GM10847 (cell line): ENCODE data around the gene LRP1B.

Experiments
- POLR2A ChIP-seq: IDR thresholded peaks from 2 replicates; pipeline ENCODE4 v1.6.1; 2011; ENCODE audit not compliant: insufficient read length; ENCODE audit errors: extremely low read depth

LRP1B gene

GRCh38 chr2:140873915-140874531, 1256.8 kb downstream of the LRP1B start:
- TF ChIP-seq POLR2A, result no peak

- no peak for TF ChIP-seq POLR2A
These were observed 1260.9 kb downstream of the LRP1B start for GRCh38 chr2:140869925-140870324.

- no peak for TF ChIP-seq POLR2A
These were observed 1261.7 kb downstream of the LRP1B start for GRCh38 chr2:140869107-140869506.

- no peak for TF ChIP-seq POLR2A
These were observed 1265.0 kb downstream of the LRP1B start for GRCh38 chr2:140865837-140866236.

DNA sequence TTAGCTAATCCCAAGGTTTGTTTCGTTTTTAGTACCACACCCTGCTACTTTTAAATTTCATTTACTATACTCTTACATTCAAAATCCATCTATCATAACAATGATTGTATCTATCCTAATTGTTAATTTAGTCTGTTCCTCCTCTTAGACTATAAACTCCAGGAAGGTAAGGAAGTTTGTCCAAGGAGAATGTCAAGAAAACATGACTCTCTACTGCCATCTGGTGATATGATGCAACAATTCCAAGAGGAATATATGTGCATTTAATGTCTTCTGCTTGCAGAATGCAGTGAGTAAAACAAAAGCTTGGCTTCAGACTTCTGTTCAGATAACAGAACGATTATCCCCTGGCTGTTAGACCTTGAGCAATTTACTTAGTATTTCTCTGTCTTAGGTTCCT, 1267.1 kb downstream of the LRP1B start:
- no peak for TF ChIP-seq POLR2A

- no peak for TF ChIP-seq POLR2A
These were observed 1268.6 kb downstream of the LRP1B start for GRCh38 chr2:140862181-140862580.

GRCh38 chr2:140861666-140862065, 1269.2 kb downstream of the LRP1B start:
- TF ChIP-seq POLR2A, result no peak

- no peak for TF ChIP-seq POLR2A
These were observed 1275.3 kb downstream of the LRP1B start for GRCh38 chr2:140855471-140855870.

DNA sequence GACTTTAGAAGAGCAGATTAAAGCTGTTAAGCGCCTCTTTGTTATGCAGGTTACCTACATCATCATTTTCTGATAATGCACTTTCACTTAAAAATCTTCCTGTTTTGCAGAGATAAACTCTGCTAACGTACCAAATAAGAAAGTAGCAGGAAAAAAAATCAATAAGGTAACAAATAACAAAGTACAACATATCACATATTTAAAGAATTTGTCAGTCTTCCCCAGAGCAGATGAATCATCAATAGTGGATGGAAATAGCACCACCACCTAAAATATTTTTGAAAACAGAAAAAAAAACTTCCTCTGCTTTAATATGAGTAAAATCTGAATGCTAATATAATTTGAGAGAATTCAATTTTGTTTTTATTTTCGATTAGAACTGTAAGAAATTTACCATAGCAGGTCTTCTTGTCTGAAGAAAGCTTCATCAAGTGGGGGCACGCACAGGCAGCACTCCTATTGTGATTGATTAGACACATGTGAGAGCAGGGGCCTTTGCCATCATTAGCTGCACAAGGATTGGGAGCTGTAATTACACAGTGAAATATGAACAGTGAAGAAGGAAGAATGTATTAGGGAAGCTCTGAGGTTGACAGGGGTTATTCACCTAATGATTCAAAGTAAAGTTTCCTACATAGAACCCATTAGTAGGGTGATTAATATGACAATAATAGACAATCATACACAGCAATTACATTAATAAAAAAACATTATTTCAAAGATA, 1279.4 kb downstream of the LRP1B start:
- no peak for TF ChIP-seq POLR2A

- TF ChIP-seq POLR2A, result no peak
These were observed 1287.6 kb downstream of the LRP1B start for GRCh38 chr2:140843186-140843585.

- TF ChIP-seq POLR2A, result no peak
These were observed 1288.7 kb downstream of the LRP1B start for GRCh38 chr2:140842110-140842509.

GRCh38 chr2:140841141-140841540, 1289.7 kb downstream of the LRP1B start:
- no peak for TF ChIP-seq POLR2A

GRCh38 chr2:140836826-140837225, 1294.0 kb downstream of the LRP1B start:
- no peak for TF ChIP-seq POLR2A

DNA sequence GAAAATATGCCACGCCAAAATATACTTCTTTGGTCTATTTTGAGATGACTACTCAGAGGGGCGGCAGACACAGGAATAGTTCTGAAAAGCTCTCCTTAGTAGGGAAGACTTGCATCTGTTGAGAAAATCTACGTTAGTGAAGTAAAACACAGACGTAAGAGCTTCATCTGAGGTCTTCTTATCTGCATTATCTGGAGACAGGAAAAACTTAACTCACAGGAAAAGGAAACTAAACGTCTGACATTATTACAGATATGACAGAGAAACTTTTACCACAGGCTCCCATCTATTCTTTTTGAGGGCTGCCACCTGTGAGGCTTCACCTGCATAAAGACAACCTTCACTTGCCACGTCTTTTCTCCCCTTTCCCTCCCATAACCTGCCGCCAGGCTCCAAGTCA, 1295.7 kb downstream of the LRP1B start:
- no peak for TF ChIP-seq POLR2A

DNA sequence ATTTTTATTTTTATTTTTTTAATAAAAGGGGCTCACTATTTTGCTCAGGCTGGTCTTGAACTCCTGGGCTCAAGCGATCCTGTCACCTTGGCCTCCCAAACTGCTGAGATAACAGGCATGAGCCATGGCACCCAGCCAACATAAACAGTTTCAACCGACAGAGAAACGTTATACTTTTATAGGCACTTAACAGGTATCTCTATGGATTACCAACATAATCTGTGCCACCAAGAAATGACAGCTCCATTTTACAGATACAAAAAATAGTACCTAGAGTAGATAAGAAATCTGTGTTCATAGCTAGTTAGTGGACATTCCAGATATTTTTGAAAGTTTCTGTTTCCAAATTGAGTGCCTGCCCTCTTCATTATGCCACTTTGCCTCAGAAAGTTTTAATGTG, 1316.7 kb downstream of the LRP1B start:
- no peak for TF ChIP-seq POLR2A

DNA sequence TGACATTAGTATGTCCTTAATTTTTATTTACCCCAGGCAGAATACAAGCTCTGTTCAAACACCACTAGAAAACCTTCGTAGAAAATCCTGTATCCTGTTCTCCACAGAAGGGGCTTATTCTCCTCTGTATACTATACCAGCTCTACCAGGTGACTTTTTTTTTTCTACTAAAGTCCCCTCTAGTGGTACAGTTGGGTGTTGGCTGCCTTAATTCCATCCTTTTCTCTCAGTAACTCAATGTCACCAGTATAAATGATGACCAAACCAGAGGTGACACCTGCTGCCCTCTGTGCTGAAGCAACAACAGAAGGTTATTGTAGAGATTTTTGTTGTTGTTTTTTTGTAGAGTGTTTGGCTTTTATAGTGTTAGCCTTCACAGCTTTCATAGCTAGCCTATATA, 1322.0 kb downstream of the LRP1B start:
- no peak for TF ChIP-seq POLR2A

DNA sequence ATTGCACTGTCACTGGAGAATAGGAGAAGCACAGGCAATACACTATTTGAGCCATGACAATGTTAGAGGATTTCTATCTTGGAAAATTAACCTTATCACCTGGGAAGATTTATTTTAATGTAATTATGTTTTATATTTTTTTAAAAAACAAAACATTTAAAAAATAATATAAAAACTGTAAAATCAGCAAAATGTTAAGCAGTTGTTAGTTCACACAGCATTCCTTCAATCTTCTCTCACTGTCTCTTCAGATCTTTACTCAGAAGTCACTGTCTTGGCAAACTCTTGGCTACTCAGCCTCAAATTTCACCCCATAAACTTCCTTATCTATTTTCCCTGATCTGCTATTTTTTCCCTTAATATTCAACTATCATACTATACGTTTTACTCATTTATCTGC, 1322.6 kb downstream of the LRP1B start:
- TF ChIP-seq POLR2A, result no peak

- TF ChIP-seq POLR2A, result no peak
These were observed 1326.0 kb downstream of the LRP1B start for GRCh38 chr2:140804700-140805260.
